HT1080 (cell line): ENCODE results near the gene GARNL3. TPM values are rescaled to one million over a fixed set of nuclear protein-coding genes. Genes with fewer than 3 reads are reported as not detected.

Experiments used
- DNase-seq: peaks from one replicate; pipeline ENCODE4 v3.0.0-alpha.2; 2015; ENCODE audit warnings: low read depth
- total RNA-seq: library from RNA; depleted of rRNA; stranded (reverse); fragments of >200 nt; shearing (Covaris generic); gene quantifications from 2 replicates; pipeline ENCODE4 v1.2.3, GENCODE V29; 2014

GARNL3 gene
- total RNA-seq, 1 experiment from 2014 or later, result 1.2 TPM

DNA sequence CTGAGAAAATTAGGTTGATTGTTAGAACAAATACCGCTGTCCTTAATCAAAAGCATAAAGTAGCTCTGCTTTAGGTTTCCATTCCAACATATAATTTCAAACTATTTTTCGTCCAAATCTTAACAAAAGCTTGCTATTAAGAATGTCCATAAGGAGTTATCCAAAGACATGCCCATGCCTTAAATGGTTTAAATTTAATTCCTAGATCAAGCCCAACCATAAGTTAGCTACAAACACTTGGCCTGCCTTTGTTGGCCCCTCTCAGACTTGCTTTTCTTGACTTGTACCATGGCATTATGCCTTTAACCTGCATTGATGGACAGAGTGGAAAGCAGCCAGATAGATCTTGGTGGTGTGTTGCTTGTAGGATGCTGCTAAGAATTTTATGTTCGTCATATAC is 8.8 kb downstream of the GARNL3 start:
- no peak for DNase-seq

DNA sequence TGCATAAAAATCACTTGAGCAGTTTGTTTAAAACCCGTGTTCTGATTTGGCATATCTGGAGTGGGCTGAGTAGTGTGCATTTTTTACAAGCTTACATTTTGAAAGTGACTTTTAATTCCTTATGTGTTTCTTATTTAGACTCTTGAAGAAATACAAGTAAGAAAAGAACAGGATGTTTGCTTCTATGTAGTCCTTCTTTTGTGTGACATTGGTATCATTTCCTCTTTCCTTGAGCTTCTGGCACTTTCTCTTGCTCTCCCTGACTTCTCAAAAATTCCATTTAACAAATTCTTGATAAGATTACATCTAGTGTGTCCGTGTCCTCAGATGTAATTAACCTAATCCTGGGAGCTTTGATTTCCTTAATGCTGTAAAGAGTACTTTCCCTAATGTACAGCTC is 12.5 kb downstream of the GARNL3 start:
- DNase-seq, result no peak

DNA sequence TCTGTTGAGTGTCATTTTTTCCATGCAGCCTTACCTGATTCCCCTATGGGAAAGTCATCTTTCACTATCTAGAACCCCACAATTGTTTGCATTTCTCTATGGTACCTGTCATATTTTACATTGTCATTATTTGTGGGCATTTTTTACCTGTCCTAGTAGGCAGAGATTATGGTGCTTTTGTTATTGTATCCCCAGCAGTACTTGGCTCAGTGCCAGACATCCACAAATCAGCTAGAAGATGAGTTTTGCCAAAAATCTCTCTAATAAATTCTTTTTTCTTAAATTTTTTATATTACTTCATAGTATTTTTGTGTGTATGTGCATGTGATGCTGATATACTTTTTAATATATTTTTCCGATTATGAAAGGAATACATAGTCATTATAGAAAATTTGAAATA is 13.2 kb downstream of the GARNL3 start:
- no peak for DNase-seq

DNA sequence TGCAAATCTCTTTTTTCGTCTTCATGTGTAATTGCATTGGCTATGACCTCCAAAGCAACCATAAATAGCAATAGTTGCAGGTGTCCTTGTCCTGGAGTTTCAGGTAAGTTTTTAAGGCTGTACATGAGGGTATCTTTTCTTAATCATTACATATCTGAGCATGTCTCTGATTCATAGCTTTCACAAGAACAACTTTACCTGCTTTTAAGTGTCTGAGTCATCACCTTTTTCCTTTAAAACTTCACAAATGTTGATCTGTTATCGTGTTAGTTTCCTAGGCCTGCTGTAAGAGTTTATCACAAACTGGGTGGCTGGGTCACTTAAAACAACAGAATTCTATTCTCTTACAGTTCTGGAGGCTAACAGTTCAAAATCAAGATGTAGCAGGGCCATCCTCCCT is 13.8 kb downstream of the GARNL3 start:
- DNase-seq, result no peak

DNA sequence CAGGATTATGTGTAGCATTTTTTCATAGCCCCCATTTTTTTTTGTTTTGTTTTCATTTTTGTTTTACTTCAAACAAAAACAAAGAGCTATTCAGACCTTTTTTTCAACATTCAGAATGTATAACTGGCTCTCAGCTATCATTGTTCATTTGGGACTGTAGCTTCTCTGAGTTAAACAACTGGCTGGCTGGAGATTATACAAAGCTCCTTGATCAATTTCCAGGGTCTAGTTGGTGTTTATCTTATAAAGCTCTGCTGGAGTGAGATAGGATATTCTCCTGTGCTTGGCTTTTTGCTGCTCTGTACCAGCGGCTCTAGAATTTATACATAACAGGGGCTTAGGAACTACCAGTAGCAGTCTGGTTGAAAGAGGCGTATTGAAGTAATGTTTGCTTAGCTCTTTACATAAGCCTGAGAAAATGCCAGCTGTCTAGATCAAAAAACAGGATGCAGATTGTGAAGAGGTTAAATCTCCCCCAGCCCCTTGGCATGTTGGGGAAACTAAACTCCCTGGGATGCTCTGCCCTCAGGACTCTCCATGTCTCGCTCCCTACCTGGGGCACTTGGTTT is 15.2 kb downstream of the GARNL3 start:
- DNase-seq, result no peak

DNA sequence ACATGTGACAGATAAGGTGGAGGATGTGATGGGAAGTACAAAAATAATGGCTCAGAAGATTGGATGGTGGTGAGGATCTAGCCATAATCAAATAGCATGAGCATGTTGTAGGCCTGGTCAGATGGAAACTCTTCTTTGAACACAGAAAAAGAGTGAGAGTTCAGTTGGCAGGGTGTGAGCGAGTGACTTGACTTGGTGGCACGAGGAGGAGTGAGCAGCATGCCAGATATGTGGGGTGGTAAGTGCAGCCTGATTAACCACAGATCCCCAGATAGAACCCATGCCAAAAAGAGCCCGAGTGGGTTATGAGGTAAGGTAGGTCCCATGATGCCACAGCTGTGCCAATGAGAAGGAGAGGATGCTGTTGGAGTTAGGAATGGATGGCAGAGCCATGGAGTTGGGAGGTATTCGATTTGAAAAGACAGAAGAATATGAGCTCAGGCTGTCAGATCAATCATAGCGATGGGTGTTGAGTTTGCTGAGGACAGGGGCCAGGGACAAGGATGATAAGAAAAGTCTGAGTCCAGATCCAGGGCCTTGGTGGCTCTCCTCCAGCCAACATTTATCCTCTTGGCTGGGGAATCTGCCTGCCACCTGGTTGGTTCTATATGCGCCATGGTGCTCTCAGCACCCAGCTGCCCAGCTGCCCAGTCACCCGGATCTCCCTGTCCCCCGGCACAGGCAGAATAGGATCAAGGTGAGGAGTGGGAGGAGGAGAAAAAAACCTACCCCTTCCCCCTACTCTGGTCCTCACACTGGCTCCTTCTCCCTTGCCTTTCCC is 16.5 kb downstream of the GARNL3 start:
- no peak for DNase-seq

DNA sequence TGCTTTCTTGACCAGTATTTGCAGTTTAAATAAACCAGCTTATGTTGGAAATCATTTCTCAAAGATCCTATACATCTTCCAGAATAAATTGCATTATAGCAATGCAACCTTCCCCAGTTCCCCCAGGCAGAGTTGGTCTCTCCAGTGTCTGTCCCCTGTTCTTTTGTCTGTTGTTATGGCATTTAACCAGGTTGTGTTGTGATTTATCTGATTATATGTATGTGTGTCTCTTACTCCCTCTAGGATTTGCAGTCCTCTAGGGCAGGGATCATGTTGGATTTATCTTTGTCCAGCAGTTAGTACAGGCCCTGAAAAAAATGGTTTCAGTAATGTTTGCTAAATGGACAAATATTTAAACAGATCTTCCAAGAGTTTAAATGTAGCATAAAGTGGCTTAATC is 17.3 kb downstream of the GARNL3 start:
- no peak for DNase-seq

DNA sequence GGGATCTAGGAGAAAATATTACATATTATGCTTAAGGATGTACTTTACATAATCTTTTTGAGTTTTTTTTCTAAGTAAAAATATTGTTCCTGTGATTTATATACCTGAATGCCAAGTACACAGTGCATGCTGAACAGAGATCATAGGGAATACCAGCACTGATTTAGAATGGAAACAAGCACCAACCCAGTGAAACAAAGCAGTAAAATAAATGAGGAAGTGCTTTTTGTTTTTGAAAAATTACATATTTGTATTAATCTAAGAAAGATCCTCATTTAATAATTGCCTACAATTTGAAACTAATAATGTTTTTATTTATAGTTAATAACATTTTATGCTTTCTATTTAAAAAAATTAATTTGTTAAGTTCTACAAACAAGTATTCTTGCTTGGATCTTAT is 18.0 kb downstream of the GARNL3 start:
- DNase-seq, result no peak

DNA sequence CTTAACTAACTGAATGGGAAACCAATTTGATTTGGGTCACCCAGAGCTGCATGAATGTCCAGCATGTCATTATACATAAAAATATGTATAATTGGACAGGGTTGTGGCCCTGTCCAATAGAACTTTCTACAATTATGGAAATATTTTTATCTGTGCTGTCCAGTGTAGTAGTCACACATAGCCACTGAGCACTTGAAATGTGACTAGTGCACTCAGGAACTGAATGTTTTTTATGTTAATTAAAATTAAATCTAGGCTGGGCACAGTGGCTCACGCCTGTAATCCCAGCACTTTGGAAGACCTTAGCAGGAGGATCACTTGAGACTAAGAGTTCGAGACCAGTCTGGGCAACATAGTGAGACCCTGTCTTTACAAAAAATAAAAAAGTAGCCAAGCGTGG is 18.6 kb downstream of the GARNL3 start:
- no peak for DNase-seq

DNA sequence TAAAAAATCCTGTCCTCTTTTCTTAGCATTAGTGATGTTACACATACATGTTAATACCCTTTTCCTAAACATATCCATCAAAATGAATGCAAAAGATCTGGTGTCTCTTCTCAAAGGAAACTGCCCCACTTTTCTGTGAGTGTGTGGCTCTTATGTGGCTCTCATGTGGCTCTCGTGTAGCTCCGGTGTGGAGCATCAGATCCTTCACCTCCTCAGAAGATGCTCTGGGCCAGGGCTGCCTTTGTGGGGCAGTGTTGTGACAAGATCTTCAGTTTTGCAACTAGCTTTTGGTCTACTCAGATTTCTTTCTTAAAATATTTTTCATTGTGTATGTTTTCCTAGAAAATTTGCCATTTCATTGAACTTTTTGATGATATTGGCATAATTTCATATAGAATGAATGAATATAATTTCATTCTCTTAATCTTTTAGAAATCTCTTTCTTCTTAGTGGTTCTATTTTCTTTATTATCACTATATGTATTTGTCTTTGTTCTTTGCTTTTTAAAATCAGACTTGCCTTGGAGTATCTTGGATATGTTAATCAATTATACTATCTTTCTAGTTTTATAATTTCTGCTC is 19.4 kb downstream of the GARNL3 start:
- DNase-seq, result peak; percentile 30

DNA sequence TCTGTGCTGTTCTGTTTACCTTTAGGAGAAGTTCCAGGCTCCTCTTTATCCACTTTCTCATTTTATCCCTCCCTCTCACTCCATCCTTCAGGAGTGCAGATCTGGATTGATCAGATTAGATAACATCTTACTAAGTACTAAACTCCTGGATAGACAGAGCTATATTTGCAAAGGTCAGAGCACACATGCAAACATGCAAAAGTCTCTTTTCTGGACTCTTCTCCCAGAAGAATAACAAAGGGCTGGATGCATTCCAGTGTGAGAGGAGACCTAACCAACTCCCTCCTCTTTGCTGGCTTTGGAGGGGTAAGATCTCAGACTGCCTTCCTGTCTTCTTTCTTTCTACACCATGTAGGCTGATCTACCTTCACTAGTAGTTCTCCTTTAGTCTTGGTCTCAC is 21.4 kb downstream of the GARNL3 start:
- no peak for DNase-seq

DNA sequence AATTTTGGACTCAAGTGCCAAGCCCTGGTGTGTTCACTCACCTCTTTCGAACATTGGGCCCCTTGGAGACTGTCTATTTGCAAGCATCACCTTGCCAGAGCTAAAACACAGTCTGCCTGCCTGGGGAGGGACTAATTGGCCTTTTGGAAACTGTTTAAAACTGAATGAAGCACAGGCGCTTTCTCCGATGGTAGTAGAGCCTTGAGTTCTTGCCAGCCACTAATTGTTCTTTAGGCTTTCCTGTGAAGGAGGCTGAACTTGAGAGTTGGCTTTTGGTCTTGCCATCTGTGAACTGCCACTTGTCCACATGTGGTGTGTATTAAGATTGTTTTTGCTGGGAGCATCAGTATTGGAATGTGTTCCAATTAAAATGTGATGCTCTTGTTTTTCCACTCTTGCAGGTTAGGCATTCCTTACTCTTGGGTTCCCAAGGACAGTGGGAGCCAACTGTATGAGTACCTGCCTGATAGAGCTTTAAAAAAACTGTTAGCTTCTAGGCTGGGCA is 26.0 kb downstream of the GARNL3 start:
- DNase-seq, result no peak

DNA sequence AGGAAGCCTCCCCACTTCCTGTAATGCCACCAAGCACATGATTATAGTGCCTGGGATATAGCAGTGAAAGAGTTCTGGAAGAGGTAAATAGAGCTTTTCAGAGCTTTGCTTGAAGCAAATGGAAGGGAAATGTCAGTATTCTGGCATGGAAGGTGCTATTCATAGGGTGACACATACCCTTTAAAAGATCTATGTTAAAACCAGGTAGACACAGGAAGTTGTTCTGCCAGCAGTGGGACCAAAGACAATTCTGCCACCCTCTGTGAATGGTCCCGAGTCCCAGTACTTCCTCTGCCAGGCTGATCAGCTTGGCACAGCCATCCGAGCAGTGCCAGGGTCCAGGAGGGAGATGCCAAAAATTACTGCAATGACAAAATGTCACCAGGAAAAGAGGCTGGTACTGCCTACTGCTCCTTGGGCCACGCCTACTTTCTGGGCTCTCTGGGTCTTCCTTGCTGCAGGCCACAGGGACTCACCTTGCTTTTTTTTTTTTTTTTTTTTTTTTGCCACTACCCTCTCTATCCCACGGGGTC is 26.7 kb downstream of the GARNL3 start:
- DNase-seq, result no peak

DNA sequence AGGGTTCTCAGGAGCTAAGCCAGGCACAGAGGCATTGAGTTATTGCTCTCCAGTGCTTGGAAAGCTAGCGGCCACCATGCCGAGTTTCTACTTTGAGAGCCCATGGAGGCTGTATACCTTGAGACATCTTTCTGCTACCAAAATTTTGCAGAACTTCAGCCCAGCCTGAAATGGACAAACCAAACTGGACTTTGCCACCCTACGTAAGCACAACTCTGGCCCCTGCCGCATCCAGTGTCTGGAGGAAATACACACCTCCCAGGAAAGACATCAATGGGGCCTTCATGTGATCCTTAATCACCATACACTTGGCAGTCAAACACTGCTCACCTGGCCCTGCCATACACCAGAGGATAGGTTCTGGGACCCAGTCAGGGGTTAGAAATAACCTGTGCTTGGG is 27.8 kb downstream of the GARNL3 start:
- no peak for DNase-seq

DNA sequence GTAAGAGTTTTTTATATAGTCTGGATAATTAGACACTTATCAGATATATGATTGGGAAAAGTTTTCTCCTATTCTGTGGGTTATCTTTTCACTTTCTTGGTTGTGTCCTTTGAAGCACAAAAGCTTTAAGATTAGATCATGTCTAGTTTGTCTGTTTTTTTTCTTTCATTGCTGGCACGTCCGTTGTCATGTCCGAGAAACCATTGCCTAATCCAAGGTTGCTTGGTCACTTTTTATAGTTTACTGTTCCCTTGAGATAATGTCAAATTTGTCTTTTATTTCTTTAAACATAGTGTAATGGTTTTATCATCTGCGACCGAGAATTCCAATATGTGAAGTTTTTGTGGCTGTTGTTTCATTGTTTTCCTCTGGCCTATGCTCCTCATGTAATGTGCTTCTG is 28.8 kb downstream of the GARNL3 start:
- no peak for DNase-seq

DNA sequence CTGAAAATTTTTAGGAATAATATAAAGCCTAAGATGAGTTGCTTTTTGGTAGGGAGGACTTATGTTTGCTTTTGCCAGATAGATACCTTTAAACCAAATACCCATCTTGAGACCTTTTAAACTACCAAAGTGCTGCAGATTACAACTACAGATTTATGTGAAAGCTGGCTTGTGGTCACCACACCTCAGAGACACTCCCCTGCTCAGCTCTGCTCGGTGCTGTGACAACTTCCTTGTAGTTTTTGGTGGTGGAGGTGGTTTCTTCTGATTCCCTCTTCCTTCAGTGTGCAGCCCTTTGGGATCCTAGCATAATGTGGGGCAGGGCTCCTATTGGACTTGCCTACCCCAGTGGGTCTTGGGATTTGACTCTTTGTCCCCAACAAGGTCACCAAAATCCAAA is 29.2 kb downstream of the GARNL3 start:
- no peak for DNase-seq

DNA sequence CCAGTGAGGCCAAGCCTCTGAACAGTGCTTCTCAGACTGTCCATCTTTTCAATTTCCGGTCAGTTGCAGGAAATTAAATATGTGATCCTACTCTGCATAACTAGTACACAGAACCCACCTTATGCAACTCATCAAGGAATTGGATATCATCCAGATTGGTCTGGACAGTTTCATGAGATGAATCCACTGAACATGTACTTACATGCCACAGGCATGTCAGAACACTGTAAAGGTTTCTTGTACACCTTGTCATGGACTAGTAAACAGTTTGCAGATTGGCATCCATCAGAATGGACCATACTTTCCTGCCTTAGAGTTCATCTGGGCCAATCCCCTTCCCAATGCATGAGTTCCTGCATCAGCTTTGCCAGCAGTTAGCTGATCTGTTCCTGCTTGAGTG is 30.4 kb downstream of the GARNL3 start:
- no peak for DNase-seq

DNA sequence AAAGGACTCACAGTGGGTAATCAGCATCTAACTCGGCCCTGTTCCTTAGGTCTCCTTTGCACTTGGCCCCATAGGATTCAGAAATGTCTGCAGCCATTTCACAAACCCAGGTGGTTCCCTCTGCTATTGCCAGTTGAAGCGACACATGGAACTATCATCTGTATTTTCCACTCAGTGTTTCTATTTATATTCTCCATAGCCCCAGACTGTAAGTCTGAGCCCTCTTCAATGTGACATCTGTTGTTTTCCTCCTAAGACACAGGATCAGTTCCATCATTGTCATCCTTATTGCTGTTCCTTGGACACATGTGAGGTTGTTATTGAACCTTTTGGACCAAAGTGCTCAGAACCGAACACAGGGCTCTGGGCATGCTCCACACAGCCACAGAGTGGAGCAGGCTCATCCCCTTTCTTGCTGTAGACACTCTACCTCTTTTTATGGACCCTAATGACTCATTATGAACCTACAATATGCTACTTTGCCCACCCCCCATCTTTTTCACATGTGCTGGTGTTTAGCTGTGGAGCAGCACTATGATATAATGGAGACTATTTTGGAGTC is 36.4 kb downstream of the GARNL3 start:
- DNase-seq, result no peak

DNA sequence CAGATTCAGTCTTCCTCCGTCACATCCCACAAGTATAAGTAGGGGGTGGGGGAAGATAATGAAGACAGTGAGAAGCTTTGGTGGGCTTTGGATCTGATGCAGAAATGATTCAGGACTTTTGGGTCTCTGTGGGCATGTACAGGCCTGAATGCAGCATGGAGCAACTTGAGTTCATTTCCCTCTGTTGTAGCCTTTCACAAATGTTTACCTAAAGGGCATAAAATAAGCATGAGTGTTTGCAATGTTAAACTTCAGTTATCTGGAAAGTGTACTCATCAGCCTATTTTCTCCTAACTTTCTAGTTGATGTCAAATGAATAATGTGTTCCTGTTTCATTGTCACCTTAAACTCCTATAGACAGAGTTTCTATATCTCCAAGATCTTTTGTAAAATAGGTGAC is 39.3 kb downstream of the GARNL3 start:
- DNase-seq, result no peak

DNA sequence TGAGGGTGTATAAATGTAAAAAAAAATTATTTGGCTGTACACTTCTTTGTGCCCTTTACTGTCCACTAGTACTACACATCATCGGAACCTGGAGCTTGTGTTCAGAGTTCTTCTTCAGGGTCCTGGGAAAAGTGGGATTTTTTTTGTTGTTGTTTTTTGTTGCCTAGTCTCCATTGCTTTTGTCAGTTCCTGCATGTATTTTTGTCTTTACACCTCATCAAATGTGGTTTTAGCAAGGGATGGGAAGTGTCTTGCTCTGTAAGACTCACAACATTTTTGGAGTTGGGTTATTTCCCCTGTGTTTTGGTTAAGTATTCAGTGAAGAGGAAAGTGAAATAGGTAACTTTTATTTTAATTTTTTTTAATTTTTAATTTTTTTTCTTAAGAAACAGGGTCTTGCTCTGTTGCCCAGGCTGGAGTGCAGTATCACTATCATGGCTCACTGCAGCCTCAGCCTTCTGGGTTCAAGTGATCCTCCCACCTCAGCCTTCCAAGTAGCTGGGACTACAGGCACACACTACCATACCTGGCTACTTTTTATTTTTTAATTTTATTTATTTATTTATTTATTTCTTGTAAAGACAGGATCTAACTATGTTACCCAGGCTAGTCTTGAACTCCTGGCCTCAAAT is 40.7 kb downstream of the GARNL3 start:
- DNase-seq, result no peak

DNA sequence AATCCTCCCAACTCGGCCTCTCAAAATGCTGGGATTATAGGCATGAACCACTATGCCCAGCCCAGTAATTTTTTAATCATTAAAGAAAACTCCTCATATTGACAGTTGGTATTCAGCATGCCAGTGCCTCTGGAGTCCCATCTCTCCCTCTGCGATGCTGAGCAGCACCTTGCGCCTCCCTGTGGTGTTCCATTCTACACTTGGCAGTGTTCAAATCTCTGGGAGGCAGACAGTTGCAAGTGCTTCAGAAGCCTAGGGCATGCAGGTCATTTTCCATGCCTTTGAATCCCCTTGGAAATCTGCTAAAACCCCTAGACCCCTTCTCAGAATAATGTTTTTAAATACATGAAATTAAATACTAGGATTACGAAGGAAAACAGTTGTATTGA is 41.3 kb downstream of the GARNL3 start:
- DNase-seq, result no peak

DNA sequence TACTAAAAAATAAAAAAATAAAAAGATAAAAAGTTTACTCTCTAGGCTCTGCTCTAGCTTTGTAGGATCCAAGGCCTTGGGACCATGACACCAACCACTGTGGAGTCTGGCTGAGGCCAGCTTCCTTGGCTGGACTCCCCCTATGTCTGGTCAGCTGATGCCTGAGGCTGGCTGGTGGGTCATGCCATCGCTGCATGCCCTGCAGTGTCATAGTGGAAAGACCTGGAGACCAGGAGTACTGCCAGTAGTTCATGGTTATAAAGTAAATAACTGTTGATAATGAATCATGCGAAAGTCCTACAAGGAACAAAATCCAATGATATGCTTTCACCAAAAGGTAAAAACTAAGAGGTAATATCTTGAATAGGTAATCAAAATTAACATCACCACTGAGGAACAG is 43.2 kb downstream of the GARNL3 start:
- no peak for DNase-seq
